ENCODE results near the gene CLMN.

DNA sequence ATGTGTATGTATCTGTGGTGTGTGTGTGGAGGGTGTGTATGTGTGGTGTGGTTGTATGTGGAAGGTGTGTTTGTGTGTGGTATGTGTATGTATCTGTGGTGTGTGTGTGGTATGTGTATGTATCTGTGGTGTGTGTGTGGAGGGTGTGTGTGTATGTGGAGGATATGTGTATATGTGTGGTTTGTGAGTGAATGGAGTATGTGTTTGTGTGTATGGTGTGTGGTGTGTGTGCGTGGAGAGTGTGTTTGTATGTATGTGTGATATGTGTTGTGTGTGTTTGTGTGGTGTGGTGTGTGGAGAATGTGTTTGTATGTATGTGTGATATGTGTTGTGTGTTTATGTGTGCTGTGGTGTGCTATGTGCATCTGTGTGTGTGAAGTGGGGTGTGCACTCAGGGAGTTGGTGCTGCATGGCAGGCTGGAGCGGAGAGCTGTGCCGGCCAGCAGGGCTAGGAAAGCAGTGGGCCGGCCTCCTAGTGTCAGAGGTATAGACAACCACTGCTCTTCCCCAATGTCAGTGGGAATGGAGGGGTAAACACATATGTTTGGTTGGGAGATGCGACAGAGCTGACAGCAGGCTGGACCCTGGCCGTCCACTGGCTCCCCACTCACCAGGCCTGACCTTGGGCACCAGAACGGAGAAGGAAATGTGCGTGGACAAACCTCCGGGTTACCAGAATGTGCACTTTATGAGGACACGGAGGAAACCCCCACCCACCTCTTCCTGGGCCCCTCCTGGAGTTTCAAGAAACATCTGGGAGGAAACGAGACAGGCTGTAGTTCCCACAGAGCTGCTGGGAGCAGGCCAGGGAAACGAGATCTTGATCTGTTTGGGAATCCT is 60.7 kb downstream of the CLMN start:
- TF ChIP-seq POLR2AphosphoS2 (IDR thresholded peaks at IDR 0.05; ENCODE audit: low read length) (no peak), TCF3 (CRISPR knock-in tag; IDR thresholded peaks at IDR 0.05) (no peak), CHD2 (IDR thresholded peaks at IDR 0.05; ENCODE audit: low read depth, low read length) (no peak), CBX5 (IDR thresholded peaks at IDR 0.05; ENCODE audit: borderline replicate concordance, low read depth) (no peak), CBX8 (IDR thresholded peaks at IDR 0.05; ENCODE audit: borderline replicate concordance, extremely low read depth, low read depth, low read length, poor library complexity, severe bottlenecking) (no peak)

Measured in K562 (cell line).